Activated CD8-positive, alpha-beta T cell treated with anti-CD3 and anti-CD28 coated beads for 36 hours (primary cell): Measurements from ENCODE around the gene COL5A1. TPM values are rescaled to one million over a fixed set of nuclear protein-coding genes. Genes with fewer than 3 reads are reported as not detected.
A peak's percentile ranks its signal among the peaks of the same experiment; 100 is the strongest.

Source experiments
- ATAC-seq: fragments of 200-7000 bp; cut with Tn5 transposase; one replicate; pipeline ENCODE4 v1.10.0; 2021; ENCODE audit warnings: mild to moderate bottlenecking, moderate library complexity
- CTCF ChIA-PET: fragments of 350-600 bp; sonication (Branson Sonifier 250); formaldehyde crosslinking; loops from one replicate; lab custom pipeline; 2021; ENCODE audit warnings: antibody characterized with exemption; lab: Charles Lee
- POLR2A ChIA-PET: fragments of 350-600 bp; sonication (Branson Sonifier 250); formaldehyde crosslinking; loops from one replicate; lab custom pipeline; 2021; ENCODE audit warnings: antibody characterized with exemption; lab: Charles Lee
- DNase-seq: peaks from one replicate; pipeline ENCODE4 v3.0.0-alpha.2; 2020
- H3K27ac Mint-ChIP-seq: one replicate; pipeline ENCODE4 v1.8.0; 2021; ENCODE audit warnings: mild to moderate bottlenecking, mixed read lengths
- H3K27me3 Mint-ChIP-seq: one replicate; pipeline ENCODE4 v1.8.0; 2021; ENCODE audit warnings: mixed read lengths
- H3K36me3 Mint-ChIP-seq: one replicate; pipeline ENCODE4 v1.8.0; 2021; ENCODE audit warnings: low read depth, mixed read lengths
- H3K4me1 Mint-ChIP-seq: one replicate; pipeline ENCODE4 v1.8.0; 2021; ENCODE audit warnings: low read depth, mixed read lengths
- H3K4me3 Mint-ChIP-seq: one replicate; pipeline ENCODE4 v1.8.0; 2021; ENCODE audit warnings: mild to moderate bottlenecking, moderate library complexity, mixed read lengths
- H3K9me3 Mint-ChIP-seq: one replicate; pipeline ENCODE4 v1.8.0; 2021; ENCODE audit warnings: mixed read lengths
- CTCF ChIP-seq: fragments of 200-600 bp; IDR thresholded peaks from one replicate; pipeline ENCODE4 v1.8.0; 2022; ENCODE audit warnings: antibody characterized with exemption, mild to moderate bottlenecking
- intact Hi-C: fragments of 100-400 bp; cut with micrococcal nuclease; formaldehyde crosslinking; loops from one replicate; pipeline ENCODE4 v1.10.0; 2022
- total RNA-seq, 2 experiments: library from RNA; stranded (reverse); gene quantifications; one replicate each; pipeline ENCODE4 v1.2.3, GENCODE V29; 2021

The COL5A1 gene
- total RNA-seq, 2 experiments from 2014 or later: 0.29 to 0.34 TPM

- no peak for ATAC-seq
- H3K9me3 Mint-ChIP-seq: no peaks in the 10 kb centered on the region
- intact Hi-C loops: no loop called here
- POLR2A ChIA-PET: no interaction called here
- H3K4me1 Mint-ChIP-seq: peaks cover 11% of the 10 kb centered on the region
- no peak overlapping the region for H3K4me3 Mint-ChIP-seq
- DNase-seq: no peak
- peaks cover 4% of the 10 kb centered on the region for H3K27me3 Mint-ChIP-seq
- CTCF ChIA-PET: no interaction called here
- no peak overlapping the region for H3K27ac Mint-ChIP-seq
- H3K36me3 Mint-ChIP-seq: no peaks in the 10 kb centered on the region
- TF ChIP-seq CTCF: no peak
Observed at GRCh38 chr9:134766587-134766986, 125.0 kb downstream of the COL5A1 start.

GRCh38 chr9:134768332-134768708, 126.7 kb downstream of the COL5A1 start:
- POLR2A ChIA-PET: no interaction called here
- CTCF ChIA-PET: no interaction called here
- H3K27me3 Mint-ChIP-seq: peaks cover 6% of the 10 kb centered on the region

GRCh38 chr9:134768709-134769351, 127.2 kb downstream of the COL5A1 start:
- POLR2A ChIA-PET: no interaction called here
- ATAC-seq: no peak
- TF ChIP-seq CTCF: no peak
- Mint-ChIP-seq H3K36me3 (no peaks in the 10 kb centered on the region), H3K9me3 (no peaks in the 10 kb centered on the region), H3K4me3 (no peak overlapping the region), H3K27ac (no peak overlapping the region), H3K27me3 (peaks cover 6% of the 10 kb centered on the region), H3K4me1 (peaks cover 14% of the 10 kb centered on the region)
- no peak for DNase-seq
- intact Hi-C loops: no loop called here
- CTCF ChIA-PET: no interaction called here

More at GRCh38 chr9:134768332-134768708, 126.7 kb downstream of the COL5A1 start:
- DNase-seq: no peak
- Mint-ChIP-seq H3K4me1 (peaks cover 14% of the 10 kb centered on the region), H3K4me3 (no peak overlapping the region), H3K36me3 (no peaks in the 10 kb centered on the region), H3K9me3 (no peaks in the 10 kb centered on the region), H3K27ac (no peak overlapping the region)
- intact Hi-C loops: no loop called here
- no peak for TF ChIP-seq CTCF
- ATAC-seq: no peak

DNA sequence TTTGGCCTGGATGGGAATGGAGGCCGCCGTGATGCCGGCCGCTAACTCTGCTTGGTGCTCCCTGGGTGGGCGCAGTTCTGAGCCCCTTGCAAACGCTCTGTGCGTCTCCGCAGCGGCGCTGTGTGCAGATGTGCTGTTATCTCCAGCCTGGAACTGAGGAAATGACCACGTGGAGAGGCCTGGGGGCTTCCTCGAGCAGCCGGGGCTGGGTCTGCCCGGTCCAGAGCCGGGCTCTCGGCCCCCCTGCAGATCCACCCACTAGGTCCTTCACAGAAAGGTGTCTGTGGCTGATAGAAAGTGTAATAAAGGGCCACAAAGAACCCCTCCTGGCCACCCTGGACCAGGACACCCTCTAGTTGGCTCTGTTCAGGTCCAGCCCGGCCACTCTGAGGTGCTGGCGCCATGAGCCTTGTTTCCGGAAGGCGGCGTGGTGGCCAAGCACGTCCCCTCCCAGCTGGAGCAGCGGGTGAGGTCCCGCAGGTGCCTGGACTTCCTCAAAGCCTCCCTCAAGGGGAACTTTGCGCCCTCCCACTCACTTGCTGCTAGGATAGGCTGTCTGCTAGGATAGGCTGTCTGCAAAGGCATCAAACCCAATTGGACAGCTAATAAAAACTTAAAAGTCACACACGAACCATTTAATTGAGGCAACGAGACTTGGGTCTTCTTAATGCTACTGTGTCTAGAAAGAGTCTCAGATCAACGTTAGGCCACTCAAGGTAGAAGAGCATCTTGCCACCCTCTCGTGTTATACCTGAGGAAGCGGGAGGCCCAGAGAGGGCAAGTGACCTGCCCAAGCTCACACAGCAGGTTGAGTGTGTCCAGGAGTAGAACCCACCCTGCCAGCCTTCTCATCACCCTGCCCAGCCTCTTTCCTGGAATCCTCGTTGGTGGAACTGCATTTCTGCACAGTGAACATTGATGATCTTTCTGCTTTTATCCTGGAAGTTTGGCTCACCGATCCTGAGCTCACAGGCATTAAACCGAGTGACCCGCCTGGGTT, 129.7 kb downstream of the COL5A1 start:
- ChIA-PET POLR2A (no interaction called here), CTCF (interaction anchor here (0.8 kb wide), 1 partner anchor 9 kb away, joined by 3 read pairs; no protein-coding TSS in a partner anchor)
- H3K9me3 Mint-ChIP-seq: no peaks in the 10 kb centered on the region
- H3K27me3 Mint-ChIP-seq: peaks cover 6% of the 10 kb centered on the region
- H3K4me3 Mint-ChIP-seq: no peak overlapping the region
- intact Hi-C loops: no loop called here
- ATAC-seq: peak; percentile 82
- H3K36me3 Mint-ChIP-seq: no peaks in the 10 kb centered on the region
- no peak for TF ChIP-seq CTCF
- H3K27ac Mint-ChIP-seq: peak overlapping the region; percentile 61
- peak; percentile 59 for DNase-seq
- H3K4me1 Mint-ChIP-seq: peaks cover 14% of the 10 kb centered on the region

- H3K4me1 Mint-ChIP-seq: peaks cover 14% of the 10 kb centered on the region
- ATAC-seq: no peak
- peaks cover 6% of the 10 kb centered on the region for H3K27me3 Mint-ChIP-seq
- no peak for TF ChIP-seq CTCF
- intact Hi-C loops: no loop called here
- H3K4me3 Mint-ChIP-seq: no peak overlapping the region
- DNase-seq: no peak
- no peak overlapping the region for H3K27ac Mint-ChIP-seq
- POLR2A ChIA-PET: no interaction called here
- no peaks in the 10 kb centered on the region for H3K9me3 Mint-ChIP-seq
- CTCF ChIA-PET: no interaction called here
- no peaks in the 10 kb centered on the region for H3K36me3 Mint-ChIP-seq
Observed at GRCh38 chr9:134772331-134772730, 130.7 kb downstream of the COL5A1 start.
